HepG2 (cell line): ENCODE measurements around the gene NAB2. TPM values are rescaled to one million over a fixed set of nuclear protein-coding genes. Genes with fewer than 3 reads are reported as not detected.
A peak's percentile ranks its signal among the peaks of the same experiment; 100 is the strongest.

ENCODE experiments used
- AHDC1 ChIP-seq: sonication (generic); formaldehyde crosslinking; IDR thresholded peaks from 2 replicates; pipeline ENCODE4 v1.5.1; 2020; ENCODE audit warnings: mild to moderate bottlenecking, missing genetic modification reagents, borderline replicate concordance
- CEBPZ ChIP-seq: IDR thresholded peaks from 2 replicates; pipeline ENCODE4 v1.6.1; 2012; ENCODE audit warnings: low read length, improper control_type of control experiment
- GLI4 ChIP-seq: sonication (generic); formaldehyde crosslinking; IDR thresholded peaks from 2 replicates; pipeline ENCODE4 v1.5.1; 2020; ENCODE audit warnings: missing genetic modification reagents, mild to moderate bottlenecking, moderate library complexity, borderline replicate concordance
- HES4 ChIP-seq: sonication (generic); formaldehyde crosslinking; IDR thresholded peaks from 2 replicates; pipeline ENCODE4 v1.9.0; 2021; ENCODE audit warnings: mild to moderate bottlenecking, missing genetic modification reagents, borderline replicate concordance
- HIVEP1 ChIP-seq: sonication (generic); formaldehyde crosslinking; IDR thresholded peaks from 2 replicates; pipeline ENCODE4 v1.4.0; 2020; ENCODE audit warnings: mild to moderate bottlenecking, missing genetic modification reagents
- KDM2A ChIP-seq: sonication (generic); formaldehyde crosslinking; IDR thresholded peaks from 2 replicates; pipeline ENCODE4 v1.4.0; 2020; ENCODE audit warnings: low read depth, missing genetic modification reagents, borderline replicate concordance
- MTA1 ChIP-seq: sonication (generic); formaldehyde crosslinking; IDR thresholded peaks from 2 replicates; pipeline ENCODE4 v1.4.0; 2020; ENCODE audit warnings: missing genetic modification reagents, mild to moderate bottlenecking, borderline replicate concordance
- NFKBIZ ChIP-seq: IDR thresholded peaks from 2 replicates; pipeline ENCODE4 v1.6.1; 2018; ENCODE audit warnings: missing genetic modification reagents, missing compliant biosample characterization
- PLRG1 ChIP-seq: fragments of 450-650 bp; conservative IDR thresholded peaks from 2 replicates; pipeline ENCODE4 v1.6.1; 2016
- RBM22 ChIP-seq: fragments of 200-400 bp; formaldehyde crosslinking; optimal IDR thresholded peaks from 2 replicates; pipeline ENCODE3; 2017; ENCODE audit warnings: mild to moderate bottlenecking, low read length, moderate library complexity
- RFX5 ChIP-seq: IDR thresholded peaks from 2 replicates; pipeline ENCODE4 v1.6.1; 2011; ENCODE audit warnings: low read depth, low read length, improper control_type of control experiment
- SETDB1 ChIP-seq: sonication (generic); formaldehyde crosslinking; IDR thresholded peaks from 2 replicates; pipeline ENCODE4 v1.5.1; 2020; ENCODE audit warnings: missing genetic modification reagents, mild to moderate bottlenecking, borderline replicate concordance
- ZNF101 ChIP-seq: sonication (generic); formaldehyde crosslinking; IDR thresholded peaks from 2 replicates; pipeline ENCODE4 v1.4.0; 2020; ENCODE audit warnings: mild to moderate bottlenecking, low read depth, missing genetic modification reagents, borderline replicate concordance
- ZNF17 ChIP-seq: sonication (generic); formaldehyde crosslinking; IDR thresholded peaks from 2 replicates; pipeline ENCODE4 v1.5.0; 2020; ENCODE audit warnings: mild to moderate bottlenecking, missing genetic modification reagents
- ZNF3 ChIP-seq: IDR thresholded peaks from 2 replicates; pipeline ENCODE4 v1.7.0; 2017; ENCODE audit warnings: inconsistent platforms
- ZNF468 ChIP-seq: sonication (generic); formaldehyde crosslinking; IDR thresholded peaks from 2 replicates; pipeline ENCODE4 v1.8.0; 2022; ENCODE audit warnings: mild to moderate bottlenecking, moderate library complexity, missing genetic modification reagents
- ZNF530 ChIP-seq: sonication (generic); formaldehyde crosslinking; IDR thresholded peaks from 2 replicates; pipeline ENCODE4 v1.5.0; 2020; ENCODE audit warnings: low read depth, mild to moderate bottlenecking, missing genetic modification reagents
- ZNF607 ChIP-seq: sonication (generic); formaldehyde crosslinking; IDR thresholded peaks from 2 replicates; pipeline ENCODE4 v1.5.1; 2020; ENCODE audit warnings: missing genetic modification reagents, mild to moderate bottlenecking, borderline replicate concordance
- ZNF737 ChIP-seq: sonication (generic); formaldehyde crosslinking; IDR thresholded peaks from 2 replicates; pipeline ENCODE4 v1.5.0; 2020; ENCODE audit warnings: missing genetic modification reagents, mild to moderate bottlenecking, borderline replicate concordance
- polyA plus RNA-seq, 8 experiments: library from polyadenylated mRNA; depleted of rRNA in 3 of 8; stranded (reverse) in 7 of 8; unstranded in 1 of 8; fragments of >200 nt; fragmentation: Illumina TruSeq in 4 of 8; extraction: Trizol in 4 of 8; gene quantifications; 2 replicates each; pipeline versions ENCODE4 v1.2.1 to v1.2.3, GENCODE V29; 2011 to 2016; ENCODE audit warnings: low read depth in 4 of 8, missing spikeins in 1 of 8, mixed read lengths in 1 of 8; ENCODE audit not compliant: insufficient read depth in 1 of 8
- total RNA-seq, 5 experiments: library from RNA; depleted of rRNA; stranded (reverse); fragments of >200 nt; fragmentation: Illumina TruSeq; extraction: Trizol; gene quantifications; 2 replicates each; pipeline ENCODE4 v1.2.3, GENCODE V29; 2016; ENCODE audit warnings: low read depth in 1 of 5
- TF ChIP-seq, protein P1 (sequence below): sonication (generic); formaldehyde crosslinking; IDR thresholded peaks from 2 replicates; pipeline ENCODE4 v1.8.0; 2023; ENCODE audit warnings: mild to moderate bottlenecking, missing genetic modification reagents

NAB2 gene
- total and polyA plus RNA-seq, 2 of the 13 experiments (the other 11 are each of a cell fraction or from before 2014, with no cell fraction given): 11.7 to 12.9 TPM

GRCh38 chr12:57078519-57079404 lies 10.2 kb upstream of the NAB2 start, which contains the start of gene NEMP1 (continued):
- TF ChIP-seq ZNF468 (CRISPR knock-in tag) (no peak), ZNF101 (CRISPR knock-in tag) (no peak), ZNF3 (CRISPR knock-in tag) (no peak), PLRG1 (no peak), ZNF530 (CRISPR knock-in tag) (no peak), ZNF737 (CRISPR knock-in tag) (no peak), HES4 (peak; percentile 56; the same call in 1 of the 2 replicates), AHDC1 (CRISPR knock-in tag) (0 out of 2 replicates have a peak, but pooled peaks have one; percentile 10), CEBPZ (peak; percentile 80), RFX5 (peak; percentile 86), SETDB1 (CRISPR knock-in tag) (no peak), MTA1 (CRISPR knock-in tag) (no peak), NFKBIZ (CRISPR knock-in tag) (no peak), ZNF17 (CRISPR knock-in tag) (no peak), KDM2A (CRISPR knock-in tag) (peak; percentile 63; the same call in 1 of the 2 replicates), HIVEP1 (CRISPR knock-in tag) (0 out of 2 replicates have a peak, but pooled peaks have one; percentile 42), RBM22 (no peak), ZNF607 (CRISPR knock-in tag) (no peak), GLI4 (CRISPR knock-in tag) (no peak)
- TF ChIP-seq, protein P1, sequence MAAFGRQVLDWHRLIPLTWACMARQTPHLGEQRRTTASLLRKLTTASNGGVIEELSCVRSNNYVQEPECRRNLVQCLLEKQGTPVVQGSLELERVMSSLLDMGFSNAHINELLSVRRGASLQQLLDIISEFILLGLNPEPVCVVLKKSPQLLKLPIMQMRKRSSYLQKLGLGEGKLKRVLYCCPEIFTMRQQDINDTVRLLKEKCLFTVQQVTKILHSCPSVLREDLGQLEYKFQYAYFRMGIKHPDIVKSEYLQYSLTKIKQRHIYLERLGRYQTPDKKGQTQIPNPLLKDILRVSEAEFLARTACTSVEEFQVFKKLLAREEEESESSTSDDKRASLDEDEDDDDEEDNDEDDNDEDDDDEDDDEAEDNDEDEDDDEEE (CRISPR knock-in tag): no peak
